SHP77 treated with DMSO at 0.1 percent for 48 hours (cell line): ENCODE data around the gene MAPT.
"Not testable (repeated sequence)": the region's sequence is repeated elsewhere in the genome, so short reads cannot be mapped to it uniquely, and the experiment has no call there.

Source experiments
- DNase-seq: peaks from one replicate; lab custom pipeline; 2025; lab: John Stamatoyannopoulos, UW

The MAPT gene

DNA sequence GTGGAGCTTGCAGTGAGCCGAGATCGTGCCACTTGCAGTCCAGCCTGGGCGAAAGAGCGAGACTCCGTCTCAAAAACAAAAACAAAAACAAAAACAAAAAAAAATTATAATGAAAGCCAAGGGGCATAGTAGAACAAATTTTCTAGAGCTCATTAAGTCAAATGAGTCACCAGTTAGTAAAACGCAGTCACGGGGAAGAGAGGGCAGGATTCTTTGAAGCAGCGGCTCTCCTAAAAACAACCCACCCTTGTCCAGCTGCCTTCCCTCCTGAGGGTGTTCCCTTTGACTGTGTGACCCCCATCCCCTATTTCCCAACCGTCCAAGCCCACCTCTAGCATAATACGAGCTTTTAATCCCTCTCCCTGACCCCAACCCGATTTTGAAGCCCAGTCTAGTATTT lies 60.6 kb downstream of the MAPT start:
- DNase-seq = no peak

GRCh38 chr17:45955326-45955725 lies 61.0 kb downstream of the MAPT start:
- DNase-seq = no peak

GRCh38 chr17:45956090-45956489 lies 61.7 kb downstream of the MAPT start:
- no peak for DNase-seq

GRCh38 chr17:45956746-45957145 lies 62.4 kb downstream of the MAPT start:
- DNase-seq = not testable (repeated sequence)

DNA sequence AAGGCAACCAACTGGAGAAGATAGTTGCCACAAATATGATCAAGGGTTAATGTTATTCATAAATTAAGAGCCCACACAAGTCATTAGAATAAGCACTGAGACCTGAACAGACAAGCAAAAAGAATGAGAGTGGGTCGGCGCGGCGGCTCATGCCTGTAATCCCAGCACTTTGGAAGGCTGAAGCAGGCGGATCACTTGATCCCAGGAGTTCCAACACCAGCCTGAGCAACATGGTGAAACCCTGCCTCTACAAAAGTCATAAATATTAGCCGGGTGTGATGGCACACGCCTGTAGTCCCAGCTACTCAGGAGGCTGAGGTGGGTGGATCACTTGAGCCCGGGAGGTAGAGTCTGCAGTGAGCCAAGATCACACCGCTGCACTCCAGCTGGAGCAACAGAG lies 64.0 kb downstream of the MAPT start:
- no peak for DNase-seq

GRCh38 chr17:45958994-45959665 lies 64.8 kb downstream of the MAPT start:
- DNase-seq = no peak

GRCh38 chr17:45960311-45960710 lies 66.0 kb downstream of the MAPT start:
- DNase-seq = no peak

- no peak for DNase-seq
Measured at GRCh38 chr17:45961206-45961605, 66.9 kb downstream of the MAPT start.

DNA sequence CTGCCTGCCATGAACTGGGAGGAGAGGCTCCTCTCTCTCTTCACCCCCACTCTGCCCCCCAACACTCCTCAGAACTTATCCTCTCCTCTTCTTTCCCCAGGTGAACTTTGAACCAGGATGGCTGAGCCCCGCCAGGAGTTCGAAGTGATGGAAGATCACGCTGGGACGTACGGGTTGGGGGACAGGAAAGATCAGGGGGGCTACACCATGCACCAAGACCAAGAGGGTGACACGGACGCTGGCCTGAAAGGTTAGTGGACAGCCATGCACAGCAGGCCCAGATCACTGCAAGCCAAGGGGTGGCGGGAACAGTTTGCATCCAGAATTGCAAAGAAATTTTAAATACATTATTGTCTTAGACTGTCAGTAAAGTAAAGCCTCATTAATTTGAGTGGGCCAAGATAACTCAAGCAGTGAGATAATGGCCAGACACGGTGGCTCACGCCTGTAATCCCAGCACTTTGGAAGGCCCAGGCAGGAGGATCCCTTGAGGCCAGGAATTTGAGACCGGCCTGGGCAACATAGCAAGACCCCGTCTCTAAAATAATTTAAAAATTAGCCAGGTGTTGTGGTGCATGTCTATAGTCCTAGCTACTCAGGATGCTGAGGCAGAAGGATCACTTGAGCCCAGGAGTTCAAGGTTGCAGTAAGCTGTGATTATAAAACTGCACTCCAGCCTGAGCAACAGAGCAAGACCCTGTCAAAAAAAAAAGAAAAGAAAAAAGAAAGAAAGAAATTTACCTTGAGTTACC lies 68.0 kb downstream of the MAPT start:
- DNase-seq = no peak

DNA sequence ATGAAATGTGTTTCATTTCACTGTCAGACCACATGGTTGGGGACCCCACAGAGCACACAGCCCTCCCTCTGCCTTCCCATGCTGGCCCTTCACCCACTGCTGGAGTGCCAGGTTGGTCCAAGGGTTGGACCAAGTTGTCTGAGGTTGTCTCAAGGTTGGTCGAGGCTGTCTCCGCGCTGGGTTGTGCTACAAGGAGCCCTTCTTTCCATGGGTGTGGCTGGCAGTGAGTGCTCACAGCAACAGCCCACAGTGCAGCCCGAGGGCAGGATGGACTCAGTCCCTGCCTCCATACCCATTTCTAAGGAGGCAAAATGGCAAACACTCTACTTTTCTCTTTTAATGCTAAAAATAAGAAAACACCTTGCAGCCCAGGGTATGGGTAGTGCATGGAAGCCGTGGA lies 68.9 kb downstream of the MAPT start:
- DNase-seq = no peak

DNA sequence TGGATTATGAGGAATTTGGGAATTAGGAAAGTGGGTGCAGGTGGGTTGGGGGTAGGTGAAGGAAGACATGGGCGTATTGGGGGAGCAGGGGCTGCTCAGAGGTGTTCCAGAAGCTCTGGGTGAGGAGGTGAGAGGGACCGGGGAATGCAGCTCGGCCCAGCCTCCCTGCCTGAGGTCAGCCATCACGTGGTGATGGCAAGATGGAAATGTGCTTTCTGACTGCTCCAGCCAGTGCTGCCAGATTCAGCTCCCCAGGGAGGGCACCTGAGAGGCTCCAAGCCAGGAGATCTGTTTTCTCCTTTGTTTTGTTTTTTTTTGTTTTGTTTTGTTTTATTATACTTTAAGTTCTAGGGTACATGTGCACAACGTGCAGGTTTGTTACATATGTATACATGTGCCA lies 69.5 kb downstream of the MAPT start:
- no peak for DNase-seq

- no peak for DNase-seq
Measured at GRCh38 chr17:45964634-45965033, 70.3 kb downstream of the MAPT start.

- DNase-seq = no peak
Measured at GRCh38 chr17:45965812-45966211, 71.5 kb downstream of the MAPT start.

DNA sequence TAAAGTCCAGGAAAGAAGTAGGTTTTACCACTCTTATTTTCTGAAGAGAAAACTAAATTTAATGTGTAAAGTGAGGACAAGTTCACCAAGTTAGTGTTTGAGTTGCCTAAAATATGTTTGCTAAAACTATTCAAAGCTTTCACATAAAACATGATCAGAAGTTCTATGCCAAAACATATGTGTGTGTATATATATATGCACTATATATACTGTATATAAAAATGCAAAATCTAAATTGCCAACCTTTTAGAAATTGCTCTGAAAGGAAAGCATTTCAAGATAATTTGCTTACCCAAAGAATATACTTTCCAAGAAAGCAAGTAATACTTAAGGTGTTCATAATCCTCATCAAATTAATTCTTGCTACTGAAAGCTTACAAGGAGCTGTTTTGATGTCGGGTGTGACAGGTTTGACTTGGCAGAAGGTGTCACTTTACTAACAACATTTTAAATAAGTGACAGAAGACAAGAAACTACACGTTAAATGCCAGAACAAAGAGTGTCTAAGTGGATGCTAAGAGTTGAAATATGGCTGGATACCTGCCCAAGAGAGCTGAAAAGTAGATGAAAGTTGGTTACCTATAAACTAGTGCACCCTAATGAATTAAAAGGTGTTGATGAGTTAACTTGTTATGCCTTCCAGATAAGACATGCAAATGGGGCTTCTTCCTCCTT lies 72.4 kb downstream of the MAPT start:
- DNase-seq = no peak

DNA sequence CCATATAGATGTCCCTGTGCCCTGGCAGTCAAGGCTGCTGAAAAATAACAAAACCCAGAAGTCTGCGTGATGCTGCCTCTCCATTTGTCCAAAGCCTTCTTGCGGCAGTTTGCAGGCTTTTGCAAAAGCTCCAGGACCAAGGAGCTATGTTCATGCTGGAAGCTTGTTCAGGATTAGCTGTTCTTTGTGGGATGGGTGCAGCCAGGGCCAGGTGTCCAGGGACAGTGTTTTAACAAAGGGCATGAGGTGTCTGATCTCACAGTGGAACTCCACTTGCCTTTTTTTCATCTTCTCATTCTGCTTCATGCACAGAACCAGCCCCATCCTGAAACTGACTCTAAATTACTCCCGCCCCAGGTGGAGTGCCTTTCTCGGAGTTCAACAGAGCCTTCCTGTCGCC lies 73.0 kb downstream of the MAPT start:
- no peak for DNase-seq

- no peak for DNase-seq
Measured at GRCh38 chr17:45968732-45969131, 74.4 kb downstream of the MAPT start.

DNA sequence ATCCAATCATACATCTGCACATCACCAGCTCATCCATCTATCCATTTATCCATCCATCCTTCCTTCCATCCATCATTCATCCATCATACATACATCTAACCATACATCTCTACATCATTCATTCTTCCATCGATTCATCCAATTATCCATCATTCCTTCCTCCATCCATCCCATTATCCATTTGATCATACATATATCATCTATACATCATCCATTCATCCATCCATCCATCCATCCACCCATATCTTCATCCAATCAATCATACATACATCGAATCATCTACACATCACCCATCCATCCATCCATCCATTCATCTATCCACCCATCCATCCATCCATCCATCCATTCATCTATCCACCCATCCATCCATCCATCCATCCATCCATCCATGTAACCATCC lies 75.4 kb downstream of the MAPT start:
- DNase-seq = no peak

- DNase-seq = no peak
Measured at GRCh38 chr17:45970659-45971058, 76.3 kb downstream of the MAPT start.

DNA sequence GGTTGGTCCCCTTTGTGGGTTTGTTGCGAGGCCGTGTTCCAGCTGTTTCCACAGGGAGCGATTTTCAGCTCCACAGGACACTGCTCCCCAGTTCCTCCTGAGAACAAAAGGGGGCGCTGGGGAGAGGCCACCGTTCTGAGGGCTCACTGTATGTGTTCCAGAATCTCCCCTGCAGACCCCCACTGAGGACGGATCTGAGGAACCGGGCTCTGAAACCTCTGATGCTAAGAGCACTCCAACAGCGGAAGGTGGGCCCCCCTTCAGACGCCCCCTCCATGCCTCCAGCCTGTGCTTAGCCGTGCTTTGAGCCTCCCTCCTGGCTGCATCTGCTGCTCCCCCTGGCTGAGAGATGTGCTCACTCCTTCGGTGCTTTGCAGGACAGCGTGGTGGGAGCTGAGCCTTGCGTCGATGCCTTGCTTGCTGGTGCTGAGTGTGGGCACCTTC lies 77.4 kb downstream of the MAPT start:
- DNase-seq = no peak

DNA sequence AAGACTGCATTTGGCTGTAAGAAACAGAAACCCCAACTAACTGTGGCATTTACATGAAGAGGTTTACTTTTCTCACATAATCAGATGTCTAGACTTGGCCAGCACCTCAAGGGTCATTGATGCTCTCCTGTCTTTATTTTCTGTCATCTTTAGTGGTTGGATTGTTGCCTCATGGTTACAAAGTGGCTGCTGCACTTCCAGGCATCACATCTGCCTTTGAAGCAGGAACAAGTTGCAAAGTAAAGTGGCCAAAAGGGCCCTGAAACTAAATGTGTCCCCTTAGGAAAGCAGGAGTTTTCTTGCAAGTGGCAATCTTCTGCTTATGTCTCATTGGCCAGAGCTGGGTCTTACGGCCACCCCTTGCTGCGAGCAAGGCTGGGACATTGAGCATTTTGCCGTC lies 78.2 kb downstream of the MAPT start:
- no peak for DNase-seq

DNA sequence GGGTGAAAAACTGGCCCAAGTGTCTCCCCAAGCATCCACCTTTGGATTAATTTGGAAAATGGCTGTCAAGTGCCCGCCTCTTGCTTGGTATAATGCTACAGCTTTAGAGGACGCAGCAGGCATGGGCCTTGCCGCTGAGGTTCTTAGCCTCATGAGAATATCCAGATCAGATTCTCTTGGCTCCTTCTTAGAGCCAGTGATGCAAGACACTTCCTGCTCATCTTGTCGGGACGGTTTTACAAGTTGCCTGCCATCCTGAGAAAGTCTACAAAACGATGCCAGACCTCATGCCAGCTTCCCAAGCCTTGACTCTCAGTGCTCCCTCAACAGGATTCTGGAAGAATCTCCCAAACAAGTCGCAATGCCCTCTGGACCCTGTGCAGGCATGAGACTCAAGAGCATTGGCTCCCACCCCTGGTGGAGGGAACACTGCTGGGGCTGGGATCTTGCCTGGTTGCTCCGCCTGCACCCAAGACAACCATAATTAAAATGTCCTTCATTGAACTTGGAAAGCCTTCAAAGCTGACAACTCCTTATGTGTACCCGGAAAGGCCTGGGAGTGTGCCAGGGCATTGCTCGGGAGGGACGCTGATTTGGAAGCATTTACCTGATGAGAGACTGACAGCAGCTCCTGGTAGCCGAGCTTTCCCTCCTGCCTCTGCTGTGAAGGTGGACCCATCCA lies 78.9 kb downstream of the MAPT start:
- DNase-seq = no peak
